H1 (cell line): Measurements from ENCODE around the gene CELF4. TPM values are rescaled to one million over a fixed set of nuclear protein-coding genes. Genes with fewer than 3 reads are reported as not detected.

Experiments used
- CTCF ChIA-PET: fragments of 300-600 bp; sonication (Branson Sonifier 250); formaldehyde crosslinking; loops from one replicate; lab custom pipeline; 2021; ENCODE audit not compliant: partially characterized antibody; lab: Charles Lee
- POLR2A ChIA-PET: fragments of 300-600 bp; sonication (Branson Sonifier 250); formaldehyde crosslinking; loops from one replicate; lab custom pipeline; 2021; ENCODE audit warnings: inconsistent platforms; ENCODE audit not compliant: partially characterized antibody; lab: Charles Lee
- DNase-seq, 2 experiments: peaks; one replicate each; pipeline versions ENCODE4 v3.0.0 to v3.0.0-alpha.2; 2010 to 2022; ENCODE audit warnings: low spot score in 2 of 2, low read depth in 1 of 2, mixed read lengths in 1 of 2
- FAIRE-seq: peaks from 2 replicates; lab custom pipeline; 2011; peaks lifted over from hg19 to GRCh38; lab: Jason Lieb, UNC
- H2AFZ ChIP-seq: 2 replicates; pipeline ENCODE4 v1.8.1; 2012; ENCODE audit warnings: low read length, inconsistent platforms
- H2AK5ac ChIP-seq: 2 replicates; pipeline ENCODE4 v1.6.1; 2013; ENCODE audit warnings: low read depth, low read length
- H2BK120ac ChIP-seq: replicated peaks from 2 replicates; pipeline ENCODE3; 2013; ENCODE audit warnings: low read depth, low read length, inconsistent platforms
- H2BK12ac ChIP-seq: 2 replicates; pipeline ENCODE4 v1.6.1; 2013; ENCODE audit warnings: low read depth, low read length
- H2BK15ac ChIP-seq: 2 replicates; pipeline ENCODE4 v1.6.1; 2013; ENCODE audit warnings: low read length
- H2BK20ac ChIP-seq: 2 replicates; pipeline ENCODE4 v1.6.1; 2013; ENCODE audit warnings: low read length
- H2BK5ac ChIP-seq: 2 replicates; pipeline ENCODE4 v1.6.1; 2013; ENCODE audit warnings: low read depth, low read length
- H3K14ac ChIP-seq: 2 replicates; pipeline ENCODE4 v1.6.1; 2013; ENCODE audit warnings: inconsistent platforms; ENCODE audit not compliant: insufficient read length
- H3K18ac ChIP-seq: 2 replicates; pipeline ENCODE4 v1.6.1; 2013; ENCODE audit warnings: low read length; ENCODE audit errors: extremely low read depth
- H3K23ac ChIP-seq: 2 replicates; pipeline ENCODE4 v1.6.1; 2013; ENCODE audit warnings: inconsistent platforms; ENCODE audit not compliant: insufficient read length
- H3K23me2 ChIP-seq: 2 replicates; pipeline ENCODE4 v1.6.1; 2013; ENCODE audit warnings: low read depth, low read length
- H3K27ac ChIP-seq: 2 replicates; pipeline ENCODE4 v1.6.1; 2011; ENCODE audit warnings: low read depth, low read length, inconsistent platforms
- H3K27me3 ChIP-seq, 4 experiments: replicated peaks in 1 of 4; 1 replicate in 1 of 4; 2 replicates in 3 of 4; pipeline versions ENCODE4 v1.6.1 to v1.8.1; 2011 to 2013; ENCODE audit warnings: low read length in 3 of 4, mild to moderate bottlenecking in 3 of 4, inconsistent platforms in 2 of 4, mixed read lengths in 2 of 4, moderate library complexity in 1 of 4; ENCODE audit not compliant: control insufficient read depth in 3 of 4, insufficient read depth in 3 of 4; ENCODE audit errors: extremely low read depth in 1 of 4
- H3K36me3 ChIP-seq, 4 experiments: 2 replicates each; pipeline versions ENCODE4 v1.6.1 to v1.8.1; 2011 to 2013; ENCODE audit warnings: mild to moderate bottlenecking in 4 of 4, low read length in 3 of 4, moderate library complexity in 2 of 4, control low read depth in 1 of 4, inconsistent platforms in 1 of 4; ENCODE audit not compliant: insufficient read depth in 4 of 4, control insufficient read depth in 2 of 4
- H3K4ac ChIP-seq: replicated peaks from 2 replicates; pipeline ENCODE3; 2013; ENCODE audit warnings: low read length, low read depth, mixed read lengths, inconsistent platforms; ENCODE audit not compliant: insufficient read length
- H3K4me1 ChIP-seq, 4 experiments: replicated peaks in 1 of 4; 1 replicate in 1 of 4; 2 replicates in 3 of 4; pipeline versions ENCODE4 v1.6.1 to v1.8.1; 2011 to 2013; ENCODE audit warnings: low read length in 3 of 4, inconsistent platforms in 2 of 4, mixed read lengths in 1 of 4; ENCODE audit not compliant: insufficient read depth in 4 of 4, control insufficient read depth in 3 of 4
- H3K4me2 ChIP-seq, 2 experiments: 2 replicates each; pipeline versions ENCODE4 v1.6.1 to v1.8.1; 2011 to 2013; ENCODE audit warnings: low read depth in 2 of 2, low read length in 2 of 2, control low read depth in 1 of 2, inconsistent platforms in 1 of 2, mild to moderate bottlenecking in 1 of 2; ENCODE audit not compliant: insufficient read depth in 1 of 2
- H3K4me3 ChIP-seq, 4 experiments: fragments of 200-600, 300-600 bp in 1 of 4; sonication (generic), shearing (Covaris generic), sonication (Bioruptor Twin) in 1 of 4; 2 replicates each; pipeline versions ENCODE4 v1.5.1 to v1.8.1; 2011 to 2016; ENCODE audit warnings: low read length in 4 of 4, low read depth in 3 of 4, control low read depth in 2 of 4, inconsistent platforms in 2 of 4, mild to moderate bottlenecking in 2 of 4, mixed read lengths in 1 of 4, moderate library complexity in 1 of 4; ENCODE audit not compliant: insufficient read depth in 2 of 4; ENCODE audit errors: extremely low read depth in 1 of 4
- H3K56ac ChIP-seq: replicated peaks from 2 replicates; pipeline ENCODE3; 2013; ENCODE audit warnings: low read depth, mild to moderate bottlenecking, mixed read lengths, low read length, inconsistent platforms; ENCODE audit not compliant: insufficient read length
- H3K79me1 ChIP-seq: 2 replicates; pipeline ENCODE4 v1.6.1; 2013; ENCODE audit warnings: low read depth, low read length, control low read depth
- H3K79me2 ChIP-seq, 2 experiments: 2 replicates each; pipeline versions ENCODE4 v1.6.1 to v1.8.1; 2012 to 2013; ENCODE audit warnings: low read length in 2 of 2, mild to moderate bottlenecking in 2 of 2, inconsistent platforms in 1 of 2; ENCODE audit not compliant: insufficient read depth in 2 of 2, control insufficient read depth in 1 of 2
- H3K9ac ChIP-seq, 4 experiments: replicated peaks in 1 of 4; 1 replicate in 1 of 4; 2 replicates in 3 of 4; pipeline versions ENCODE4 v1.6.1 to v1.8.1; 2011 to 2013; ENCODE audit warnings: low read depth in 3 of 4, low read length in 3 of 4, control low read depth in 2 of 4, mild to moderate bottlenecking in 2 of 4, moderate library complexity in 2 of 4, inconsistent platforms in 1 of 4; ENCODE audit errors: extremely low read depth in 1 of 4
- H3K9me3 ChIP-seq, 2 experiments: 2 replicates each; pipeline versions ENCODE4 v1.6.1 to v1.8.1; 2012 to 2013; ENCODE audit warnings: mild to moderate bottlenecking in 2 of 2, moderate library complexity in 2 of 2, control low read depth in 1 of 2, inconsistent platforms in 1 of 2, low read depth in 1 of 2, low read length in 1 of 2, mixed read lengths in 1 of 2; ENCODE audit not compliant: insufficient read depth in 2 of 2
- H4K20me1 ChIP-seq, 2 experiments: replicated peaks in 1 of 2; 2 replicates each; pipeline versions ENCODE3 to v1.8.1; 2011 to 2013; ENCODE audit warnings: inconsistent platforms in 2 of 2, low read length in 2 of 2, mild to moderate bottlenecking in 1 of 2; ENCODE audit not compliant: insufficient read depth in 2 of 2, control insufficient read depth in 1 of 2
- H4K5ac ChIP-seq: 2 replicates; pipeline ENCODE4 v1.6.1; 2013; ENCODE audit warnings: low read length, low read depth, mixed read lengths, inconsistent platforms; ENCODE audit not compliant: insufficient read length
- H4K8ac ChIP-seq: 2 replicates; pipeline ENCODE4 v1.8.0; 2013; ENCODE audit warnings: mild to moderate bottlenecking, moderate library complexity, low read length, inconsistent platforms; ENCODE audit not compliant: insufficient read depth; ENCODE audit errors: extremely low read depth
- H4K91ac ChIP-seq: replicated peaks from 2 replicates; pipeline ENCODE3; 2013; ENCODE audit warnings: low read length, mixed read lengths, inconsistent platforms; ENCODE audit not compliant: insufficient read length
- ASH2L ChIP-seq: fragments of 200-600, 300-600 bp; sonication (generic); IDR thresholded peaks from one replicate; pipeline ENCODE4 v1.7.1; 2017; ENCODE audit warnings: low read length
- BACH1 ChIP-seq: IDR thresholded peaks from 2 replicates; pipeline ENCODE4 v1.6.1; 2012; ENCODE audit warnings: low read length, improper control_type of control experiment
- CHD2 ChIP-seq: IDR thresholded peaks from 2 replicates; pipeline ENCODE4 v1.6.1; 2012; ENCODE audit warnings: low read length, improper control_type of control experiment
- CREB1 ChIP-seq: IDR thresholded peaks from 2 replicates; pipeline ENCODE4 v1.6.1; 2012; ENCODE audit warnings: inconsistent platforms
- CTBP2 ChIP-seq: IDR thresholded peaks from 2 replicates; pipeline ENCODE4 v1.7.0; 2011; ENCODE audit warnings: borderline replicate concordance, mild to moderate bottlenecking, moderate library complexity, mixed read lengths, low read length; ENCODE audit not compliant: insufficient read depth, insufficient read length
- EP300 ChIP-seq, 2 experiments: IDR thresholded peaks; 1 replicate in 1 of 2; 2 replicates in 1 of 2; pipeline ENCODE4 v1.6.1; 2011 to 2012; ENCODE audit warnings: low read depth in 2 of 2, low read length in 2 of 2, mild to moderate bottlenecking in 2 of 2, borderline replicate concordance in 1 of 2, inconsistent platforms in 1 of 2, moderate library complexity in 1 of 2
- GABPA ChIP-seq: IDR thresholded peaks from 2 replicates; pipeline ENCODE4 v1.6.1; 2011; ENCODE audit warnings: mild to moderate bottlenecking, low read length, moderate library complexity, borderline replicate concordance; ENCODE audit not compliant: insufficient read depth
- HDAC2 ChIP-seq, 2 experiments: fragments of 300-600 bp in 1 of 2; sonication (generic) in 1 of 2; IDR thresholded peaks; 2 replicates each; pipeline ENCODE4 v1.6.1; 2011 to 2012; ENCODE audit warnings: low read depth in 2 of 2, low read length in 2 of 2, mild to moderate bottlenecking in 2 of 2, moderate library complexity in 2 of 2, borderline replicate concordance in 1 of 2, inconsistent platforms in 1 of 2
- KDM4A ChIP-seq: IDR thresholded peaks from one replicate; pipeline ENCODE4 v1.7.1; 2012; ENCODE audit warnings: low read depth, mild to moderate bottlenecking, moderate library complexity, low read length, inconsistent platforms; ENCODE audit not compliant: severe bottlenecking
- NRF1 ChIP-seq: IDR thresholded peaks from 2 replicates; pipeline ENCODE4 v1.6.1; 2011; ENCODE audit warnings: mild to moderate bottlenecking, low read depth, low read length, improper control_type of control experiment
- SIRT6 ChIP-seq: IDR thresholded peaks from one replicate; pipeline ENCODE4 v1.7.1; 2012; ENCODE audit warnings: low read length, inconsistent platforms
- SP1 ChIP-seq: IDR thresholded peaks from 2 replicates; pipeline ENCODE4 v1.6.1; 2011; ENCODE audit warnings: low read depth, low read length
- TBP ChIP-seq: IDR thresholded peaks from 2 replicates; pipeline ENCODE4 v1.6.1; 2011; ENCODE audit warnings: low read depth, low read length, improper control_type of control experiment
- WGBS, 2 experiments: shearing (Covaris generic) in 1 of 2; methylation state at CpG; one replicate each; pipeline versions ENCODE4 v1.1.6 to v1.1.7; 2013 to 2015; ENCODE audit warnings: low lambda C conversion rate in 2 of 2, mixed read lengths in 2 of 2, inconsistent platforms in 1 of 2, low coverage in 1 of 2, missing lambda C conversion rate in 1 of 2; ENCODE audit not compliant: insufficient replicate concordance in 2 of 2, insufficient coverage in 1 of 2, insufficient read length in 1 of 2; ENCODE audit errors: extremely low coverage in 1 of 2, missing lambda C conversion rate in 1 of 2; 5-methylcytosine and 5-hydroxymethylcytosine counted together
- polyA plus RNA-seq, 7 experiments: library from polyadenylated mRNA; depleted of rRNA in 3 of 7; stranded (reverse) in 5 of 7; unstranded in 2 of 7; fragments of >200 nt in 5 of 7; fragments of 200-250 nt in 2 of 7; gene quantifications; 1 replicate in 5 of 7; 2 replicates in 1 of 7; 4 replicates in 1 of 7; pipeline versions ENCODE4 v1.2.1 to v1.2.3, GENCODE V29; 2011 to 2013; ENCODE audit warnings: missing spikeins in 2 of 7, mixed read lengths in 2 of 7
- total RNA-seq: library from RNA; stranded (reverse); fragmentation: NEBNext Ultra II Directional; extraction: Animal tissue kit (Norgen Biotek cat#: 25700); gene quantifications from 2 replicates; pipeline ENCODE4 v1.2.1, GENCODE V29; 2021
- TF ChIP-seq, protein P1 (sequence below): IDR thresholded peaks from 2 replicates; pipeline ENCODE4 v1.6.1; 2012; ENCODE audit warnings: inconsistent platforms

CELF4 gene
- total and polyA plus RNA-seq, 2 of the 8 experiments (the other 6 are each of a cell fraction or from before 2014, with no cell fraction given): 1.6 to 3.4 TPM

DNA sequence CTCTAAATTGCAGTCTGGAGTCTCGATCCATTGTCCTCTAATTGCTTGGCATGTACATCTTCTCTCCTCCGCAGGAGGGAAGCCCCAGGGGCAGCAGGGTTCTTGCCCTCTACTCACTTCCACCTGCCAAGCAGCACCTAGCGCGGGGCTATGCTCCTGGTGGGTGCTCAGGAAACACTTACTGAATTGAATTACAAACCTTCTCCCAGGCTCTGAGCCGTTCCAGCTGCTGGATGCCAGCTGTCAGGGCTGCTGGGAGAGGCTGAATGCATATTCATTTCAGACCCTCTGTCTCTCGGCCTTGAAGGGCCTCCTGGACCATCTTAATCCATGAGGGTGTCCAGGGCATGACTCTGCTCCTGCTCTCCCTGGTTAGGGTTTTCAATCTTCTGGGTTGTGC, 94.0 kb downstream of the CELF4 start:
- no peak overlapping the region for H2BK15ac ChIP-seq
- no peak overlapping the region for H3K27ac ChIP-seq
- no peak overlapping the region for H2BK20ac ChIP-seq
- no peak overlapping the region for H3K4me2 ChIP-seq
- no peak overlapping the region for H2BK5ac ChIP-seq
- no peak for DNase-seq
- H3K79me1 ChIP-seq: no peaks in the 10 kb centered on the region
- H2BK120ac ChIP-seq: no peak overlapping the region
- H3K36me3 ChIP-seq: no peaks in the 10 kb centered on the region
- H3K23ac ChIP-seq: no peak overlapping the region
- FAIRE-seq: no peak
- TF ChIP-seq EP300 (IDR thresholded peaks at IDR 0.05; ENCODE audit: borderline replicate concordance in 1 of 2, low read depth in 2 of 2, low read length in 2 of 2) (no peak), BACH1 (no peak), CHD2 (no peak), CREB1 (no peak), CTBP2 (no peak), HDAC2 (IDR thresholded peaks at IDR 0.05; ENCODE audit: borderline replicate concordance in 1 of 2, low read depth in 2 of 2, low read length in 2 of 2) (no peak), NRF1 (no peak), ASH2L (no peak), TBP (no peak), SIRT6 (no peak), GABPA (no peak), KDM4A (no peak), SP1 (no peak)
- TF ChIP-seq, protein P1, sequence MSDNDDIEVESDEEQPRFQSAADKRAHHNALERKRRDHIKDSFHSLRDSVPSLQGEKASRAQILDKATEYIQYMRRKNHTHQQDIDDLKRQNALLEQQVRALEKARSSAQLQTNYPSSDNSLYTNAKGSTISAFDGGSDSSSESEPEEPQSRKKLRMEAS: no peak
- WGBS, 2 experiments: 87% methylated on average over 6 of the region's 6 CpGs; no CpG with 5 or more reads in 1 of the 2 experiments
- no peak overlapping the region for H2AFZ ChIP-seq
- H4K8ac ChIP-seq: no peak overlapping the region
- no peak overlapping the region for H4K5ac ChIP-seq
- H2BK12ac ChIP-seq: no peak overlapping the region
- no peak overlapping the region for H3K14ac ChIP-seq
- H4K91ac ChIP-seq: no peak overlapping the region
- H2AK5ac ChIP-seq: no peak overlapping the region
- H3K9ac ChIP-seq: no peak overlapping the region
- H3K9me3 ChIP-seq: no peaks in the 10 kb centered on the region
- no peaks in the 10 kb centered on the region for H3K23me2 ChIP-seq
- H3K79me2 ChIP-seq: no peaks in the 10 kb centered on the region
- ChIA-PET CTCF (interaction anchor here (0.7 to 8.6 kb wide), 15 partner anchors 9 to 529 kb away, joined by 3 to 144 read pairs (median 4); no protein-coding TSS in a partner anchor), POLR2A (interaction anchor here (1.3 kb wide), 1 partner anchor 18 kb away, joined by 3 read pairs; no protein-coding TSS in a partner anchor)
- no peak overlapping the region for H3K4me3 ChIP-seq
- H3K56ac ChIP-seq: no peak overlapping the region
- H3K18ac ChIP-seq: no peak overlapping the region
- H4K20me1 ChIP-seq: peaks cover 0 to 2% of the 10 kb centered on the region in 2 experiments
- H3K4ac ChIP-seq: no peak overlapping the region
- H3K27me3 ChIP-seq: no peaks in the 10 kb centered on the region
- H3K4me1 ChIP-seq: peaks cover 0 to 3% (median 0%) of the 10 kb centered on the region in 4 experiments; a peak in 1 of 7 replicates
